Uterus (tissue), 4 donors: ENCODE results near the gene AUNIP. TPM values are rescaled to one million over a fixed set of nuclear protein-coding genes. Genes with fewer than 3 reads are reported as not detected.

Source experiments
- DNase-seq, 2 donors: peaks; one replicate each; pipeline ENCODE4 v3.0.0-alpha.2; 2019 to 2020
- H3K27ac ChIP-seq, 2 donors: fragments of 200-600 bp; sonication (generic); 1 replicate in 1 of 2; 2 replicates in 1 of 2; pipeline ENCODE4 v1.5.1; 2016 to 2018
- H3K27me3 ChIP-seq, 2 donors: fragments of 200-600 bp; sonication (generic); one replicate each; pipeline ENCODE4 v1.5.1; 2018 to 2019; ENCODE audit warnings: control low read depth in 1 of 2
- H3K36me3 ChIP-seq, 2 donors: fragments of 200-600 bp; sonication (generic); one replicate each; pipeline ENCODE4 v1.5.1; 2019; ENCODE audit warnings: control low read depth in 1 of 2
- H3K4me1 ChIP-seq, 2 donors: fragments of 200-600 bp; sonication (generic); one replicate each; pipeline ENCODE4 v1.5.1; 2018 to 2019; ENCODE audit warnings: control low read depth in 1 of 2
- H3K4me3 ChIP-seq, 2 donors: fragments of 200-600 bp; sonication (generic); 1 replicate in 1 of 2; 2 replicates in 1 of 2; pipeline ENCODE4 v1.5.1; 2018 to 2019; ENCODE audit warnings: mild to moderate bottlenecking in 1 of 2
- H3K9me3 ChIP-seq, 2 donors: fragments of 200-600 bp; sonication (generic); one replicate each; pipeline ENCODE4 v1.5.1; 2019; ENCODE audit warnings: control low read depth in 1 of 2
- POLR2A ChIP-seq, 2 donors: fragments of 450-650 bp; IDR thresholded peaks; one replicate each; pipeline ENCODE4 v1.6.1; 2016; ENCODE audit warnings: antibody characterized with exemption in 2 of 2, mild to moderate bottlenecking in 1 of 2, moderate library complexity in 1 of 2
- intact Hi-C: fragments of 100-400 bp; cut with DNase I; formaldehyde crosslinking; loops from one replicate; pipeline ENCODE4 v1.15.1; 2023; ENCODE audit warnings: low total_unique reads
- total RNA-seq, 4 donors: library from RNA; depleted of rRNA in 3 of 4; stranded (reverse); fragments of >200 nt in 3 of 4; gene quantifications; one replicate each; pipeline versions ENCODE4 v1.1.0 to v1.2.4, GENCODE V29; 2014 to 2023
- TF ChIP-seq, protein P1 (sequence below), 4 experiments: fragments of 200-600 bp in 2 of 4; fragments of 450-650 bp in 2 of 4; sonication (generic) in 2 of 4; IDR thresholded peaks; one replicate each; pipeline ENCODE4 v1.5.1; 2016 to 2019; ENCODE audit warnings: antibody characterized with exemption in 4 of 4, mild to moderate bottlenecking in 2 of 4, moderate library complexity in 1 of 4
- donor health status: DM: yes; HTN: yes; CAD: no.

AUNIP gene
- total RNA-seq, 4 donors from 2014 or later: 1.1 TPM; not detected in 3

- DNase-seq: no peak
- TF ChIP-seq POLR2A (IDR thresholded peaks at IDR 0.05): no peak
- TF ChIP-seq, protein P1, sequence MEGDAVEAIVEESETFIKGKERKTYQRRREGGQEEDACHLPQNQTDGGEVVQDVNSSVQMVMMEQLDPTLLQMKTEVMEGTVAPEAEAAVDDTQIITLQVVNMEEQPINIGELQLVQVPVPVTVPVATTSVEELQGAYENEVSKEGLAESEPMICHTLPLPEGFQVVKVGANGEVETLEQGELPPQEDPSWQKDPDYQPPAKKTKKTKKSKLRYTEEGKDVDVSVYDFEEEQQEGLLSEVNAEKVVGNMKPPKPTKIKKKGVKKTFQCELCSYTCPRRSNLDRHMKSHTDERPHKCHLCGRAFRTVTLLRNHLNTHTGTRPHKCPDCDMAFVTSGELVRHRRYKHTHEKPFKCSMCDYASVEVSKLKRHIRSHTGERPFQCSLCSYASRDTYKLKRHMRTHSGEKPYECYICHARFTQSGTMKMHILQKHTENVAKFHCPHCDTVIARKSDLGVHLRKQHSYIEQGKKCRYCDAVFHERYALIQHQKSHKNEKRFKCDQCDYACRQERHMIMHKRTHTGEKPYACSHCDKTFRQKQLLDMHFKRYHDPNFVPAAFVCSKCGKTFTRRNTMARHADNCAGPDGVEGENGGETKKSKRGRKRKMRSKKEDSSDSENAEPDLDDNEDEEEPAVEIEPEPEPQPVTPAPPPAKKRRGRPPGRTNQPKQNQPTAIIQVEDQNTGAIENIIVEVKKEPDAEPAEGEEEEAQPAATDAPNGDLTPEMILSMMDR (IDR thresholded peaks at IDR 0.05): no peak
- peaks cover 0 to 13% of the 10 kb centered on the region in 2 donors for H3K4me1 ChIP-seq
- H3K27ac ChIP-seq: peak overlapping the region; percentile 78 to 87
- no peaks in the 10 kb centered on the region for H3K36me3 ChIP-seq
- intact Hi-C loops: no loop called here
- no peaks in the 10 kb centered on the region for H3K27me3 ChIP-seq
- H3K9me3 ChIP-seq: no peaks in the 10 kb centered on the region
- peak overlapping the region; percentile 66 to 92 for H3K4me3 ChIP-seq
Observed at GRCh38 chr1:25821112-25821476, 38.2 kb downstream of the AUNIP start.

- Histone ChIP-seq H3K4me3 (peak overlapping the region; percentile 66 to 92), H3K36me3 (no peaks in the 10 kb centered on the region), H3K4me1 (peaks cover 0 to 13% of the 10 kb centered on the region in 2 donors), H3K9me3 (no peaks in the 10 kb centered on the region), H3K27ac (peak overlapping the region; percentile 78 to 87), H3K27me3 (no peaks in the 10 kb centered on the region)
- TF ChIP-seq, protein P1 (IDR thresholded peaks at IDR 0.05): no peak
- no peak for TF ChIP-seq POLR2A (IDR thresholded peaks at IDR 0.05)
- no peak for DNase-seq
- intact Hi-C loops: no loop called here
Observed at GRCh38 chr1:25820247-25821111, 38.8 kb downstream of the AUNIP start.

DNA sequence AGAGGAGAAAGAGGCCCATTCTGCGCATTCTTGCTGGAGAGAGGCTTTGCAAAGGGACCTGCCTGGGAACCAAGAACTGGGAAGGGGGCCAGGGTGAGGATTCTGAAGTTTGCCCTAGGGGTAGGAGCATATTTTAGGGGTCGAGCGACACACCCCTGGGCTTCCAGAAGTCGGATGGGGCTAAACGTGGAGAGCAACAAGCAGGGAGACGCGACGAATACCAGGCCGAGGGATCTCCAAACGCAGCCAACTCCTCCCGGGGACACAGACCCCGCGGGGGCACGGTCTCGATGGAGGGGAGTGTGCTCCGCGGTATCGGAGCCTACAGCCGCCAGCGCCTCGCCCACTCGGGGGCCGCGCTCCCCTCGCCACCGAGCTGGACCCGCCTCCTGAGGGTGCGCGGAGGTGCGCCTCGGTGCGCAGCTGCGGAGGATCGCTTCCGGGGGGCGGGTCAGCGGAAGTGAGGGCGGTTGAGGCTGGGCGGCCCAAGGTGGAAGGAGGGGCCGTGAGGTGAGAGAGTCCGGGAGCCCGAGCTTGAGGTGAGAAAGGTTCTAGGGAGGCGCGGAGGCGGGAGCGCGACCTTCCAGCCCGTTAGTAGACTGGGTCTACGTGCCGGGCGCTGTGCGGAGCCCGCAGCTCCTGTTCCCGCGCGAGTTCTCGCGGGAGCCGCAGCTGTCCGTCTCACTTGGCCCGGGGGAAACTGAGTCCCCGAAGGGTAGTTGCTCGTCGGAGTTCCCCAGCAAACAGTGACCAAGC lies 39.6 kb downstream of the AUNIP start, which contains the start of gene MTFR1L:
MTFR1L (plus strand) TSS at position 464 of the 756 bp plus-strand sequence. CDS start 3,151 bp downstream, outside the sequence.
- Histone ChIP-seq H3K4me1 (peaks cover 0 to 13% of the 10 kb centered on the region in 2 donors), H3K36me3 (no peaks in the 10 kb centered on the region), H3K4me3 (peak within 1 kb of the TSS; percentile 66 to 92), H3K27ac (peak within 1 kb of the TSS; percentile 78 to 87), H3K27me3 (no peaks in the 10 kb centered on the region), H3K9me3 (no peaks in the 10 kb centered on the region)
- TF ChIP-seq POLR2A (IDR thresholded peaks at IDR 0.05): peak; percentile 73 to 90
- TF ChIP-seq, protein P1 (IDR thresholded peaks at IDR 0.05): peak in 1 of 4 experiments; percentile 26
- DNase-seq: peak; percentile 82 to 87
- intact Hi-C loops: no loop called here

GRCh38 chr1:25818569-25818968 lies 40.7 kb downstream of the AUNIP start:
- intact Hi-C loops: no loop called here
- no peak for DNase-seq
- no peaks in the 10 kb centered on the region for H3K36me3 ChIP-seq

More at GRCh38 chr1:25818569-25818968, 40.7 kb downstream of the AUNIP start:
- Histone ChIP-seq H3K4me1 (peaks cover 0 to 13% of the 10 kb centered on the region in 2 donors), H3K27ac (peak overlapping the region in 1 of 2 donors; percentile 78), H3K4me3 (peak overlapping the region in 1 of 2 donors; percentile 92), H3K27me3 (no peaks in the 10 kb centered on the region), H3K9me3 (no peaks in the 10 kb centered on the region)
- TF ChIP-seq POLR2A (IDR thresholded peaks at IDR 0.05): no peak
- TF ChIP-seq, protein P1 (IDR thresholded peaks at IDR 0.05): no peak
